Neural cell (in vitro differentiated cells): ENCODE results near the gene KIF19.

Experiments used
- CTCF ChIP-seq: fragments of 450-650 bp; IDR thresholded peaks from 2 replicates; pipeline ENCODE4 v1.5.1; 2014; ENCODE audit warnings: antibody characterized with exemption, mild to moderate bottlenecking, moderate library complexity; ENCODE audit not compliant: poor library complexity, severe bottlenecking
- EP300 ChIP-seq: fragments of 450-650 bp; conservative IDR thresholded peaks from 2 replicates; pipeline ENCODE4 v1.6.1; 2014; ENCODE audit warnings: antibody characterized with exemption, mild to moderate bottlenecking, moderate library complexity; ENCODE audit not compliant: poor library complexity, severe bottlenecking
- EZH2 ChIP-seq: fragments of 200-600, 300-800 bp; shearing (Covaris generic), sonication (generic); IDR thresholded peaks from 2 replicates; pipeline ENCODE4 v1.6.1; 2014; ENCODE audit warnings: antibody characterized with exemption, low read length, borderline replicate concordance, mild to moderate bottlenecking; ENCODE audit not compliant: insufficient read depth, poor library complexity, severe bottlenecking
- POLR2AphosphoS5 ChIP-seq: IDR thresholded peaks from 2 replicates; pipeline ENCODE4 v1.6.1; 2012
- RAD21 ChIP-seq: fragments of 450-650 bp; conservative IDR thresholded peaks from 2 replicates; pipeline ENCODE4 v1.6.1; 2014; ENCODE audit warnings: antibody characterized with exemption, mild to moderate bottlenecking, moderate library complexity
- REST ChIP-seq: IDR thresholded peaks from 2 replicates; pipeline ENCODE4 v1.6.1; 2012; ENCODE audit warnings: borderline replicate concordance
- SMC3 ChIP-seq: fragments of 450-650 bp; conservative IDR thresholded peaks from 2 replicates; pipeline ENCODE4 v1.6.1; 2014; ENCODE audit warnings: antibody characterized with exemption, mild to moderate bottlenecking, moderate library complexity; ENCODE audit not compliant: poor library complexity
- TAF1 ChIP-seq: IDR thresholded peaks from 2 replicates; pipeline ENCODE4 v1.6.1; 2012; ENCODE audit warnings: low read depth

- TF ChIP-seq CTCF (no peak), EP300 (no peak), RAD21 (no peak), POLR2AphosphoS5 (no peak), EZH2 (no peak), REST (no peak), TAF1 (no peak), SMC3 (no peak)
These were observed 33.5 kb upstream of the KIF19 start for GRCh38 chr17:74292495-74292894.
